ENCODE results near the gene ITFG2. TPM values are rescaled to one million over a fixed set of nuclear protein-coding genes. Genes with fewer than 3 reads are reported as not detected.

ITFG2 gene
- total and polyA plus RNA-seq, 5 donors, result 14.3 to 20.6 (median 17.2) TPM

- H3K4me1 ChIP-seq (ENCODE audit: control insufficient read depth, insufficient read depth, low read length), result no peaks in the 10 kb centered on the region
- peak overlapping the region; percentile 83 for H3K27ac ChIP-seq (ENCODE audit: low read length)
- ATAC-seq (peak; percentile 42 to 52), DNase-seq (peak in 1 of 3 donors; percentile 44)
- intact Hi-C loops (cut with DNase I), result no loop called here
- 16% methylated on average over 10 of the region's 10 CpGs for WGBS
- H3K9me3 ChIP-seq (ENCODE audit: control insufficient read depth, low read length), result no peaks in the 10 kb centered on the region
- no peaks in the 10 kb centered on the region for H3K27me3 ChIP-seq (ENCODE audit: control insufficient read depth, insufficient read depth)
- peak overlapping the region; percentile 58 for H3K4me3 ChIP-seq (ENCODE audit: low read length)
Measured at GRCh38 chr12:2813214-2814185, 1.0 kb downstream of the ITFG2 start.

GRCh38 chr12:2819810-2820209 lies 7.3 kb downstream of the ITFG2 start:
- H3K4me1 ChIP-seq (ENCODE audit: control insufficient read depth, insufficient read depth, low read length), result no peaks in the 10 kb centered on the region
- H3K9me3 ChIP-seq (ENCODE audit: control insufficient read depth, low read length), result no peaks in the 10 kb centered on the region
- no peaks in the 10 kb centered on the region for H3K27me3 ChIP-seq (ENCODE audit: control insufficient read depth, insufficient read depth)
- 93% methylated on average over 15 of the region's 15 CpGs for WGBS
- no peak overlapping the region for H3K4me3 ChIP-seq (ENCODE audit: low read length)
- no peak for ATAC-seq
- intact Hi-C loops (cut with DNase I), result no loop called here
- no peak overlapping the region for H3K27ac ChIP-seq (ENCODE audit: low read length)
- DNase-seq, result no peak

- no peak overlapping the region for H3K4me3 ChIP-seq (ENCODE audit: low read length)
- no peak for ATAC-seq
- 81% methylated on average over 9 of the region's 9 CpGs for WGBS
- no peak overlapping the region for H3K27ac ChIP-seq (ENCODE audit: low read length)
- intact Hi-C loops (cut with DNase I), result no loop called here
- no peaks in the 10 kb centered on the region for H3K9me3 ChIP-seq (ENCODE audit: control insufficient read depth, low read length)
- H3K4me1 ChIP-seq (ENCODE audit: control insufficient read depth, insufficient read depth, low read length), result no peaks in the 10 kb centered on the region
- no peaks in the 10 kb centered on the region for H3K27me3 ChIP-seq (ENCODE audit: control insufficient read depth, insufficient read depth)
- no peak for DNase-seq
Measured at GRCh38 chr12:2820432-2820831, 8.0 kb downstream of the ITFG2 start.

GRCh38 chr12:2823483-2823882 lies 11.0 kb downstream of the ITFG2 start:
- H3K9me3 ChIP-seq (ENCODE audit: control insufficient read depth, low read length), result no peaks in the 10 kb centered on the region
- WGBS, result 69% methylated on average over 7 of the region's 7 CpGs
- no peak overlapping the region for H3K4me3 ChIP-seq (ENCODE audit: low read length)
- H3K27ac ChIP-seq (ENCODE audit: low read length), result no peak overlapping the region
- H3K27me3 ChIP-seq (ENCODE audit: control insufficient read depth, insufficient read depth), result no peaks in the 10 kb centered on the region
- intact Hi-C loops (cut with DNase I), result no loop called here
- no peaks in the 10 kb centered on the region for H3K4me1 ChIP-seq (ENCODE audit: control insufficient read depth, insufficient read depth, low read length)
- ATAC-seq (no peak), DNase-seq (no peak)

GRCh38 chr12:2824541-2824940 lies 12.1 kb downstream of the ITFG2 start:
- H3K27me3 ChIP-seq (ENCODE audit: control insufficient read depth, insufficient read depth), result no peaks in the 10 kb centered on the region
- ATAC-seq, result no peak
- H3K27ac ChIP-seq (ENCODE audit: low read length), result no peak overlapping the region
- no peak overlapping the region for H3K4me3 ChIP-seq (ENCODE audit: low read length)
- H3K9me3 ChIP-seq (ENCODE audit: control insufficient read depth, low read length), result no peaks in the 10 kb centered on the region
- no peak for DNase-seq
- H3K4me1 ChIP-seq (ENCODE audit: control insufficient read depth, insufficient read depth, low read length), result no peaks in the 10 kb centered on the region
- intact Hi-C loops (cut with DNase I), result no loop called here
- WGBS, result 81% methylated on average over 6 of the region's 6 CpGs

GRCh38 chr12:2825132-2825531 lies 12.7 kb downstream of the ITFG2 start:
- DNase-seq (no peak), ATAC-seq (no peak)
- Histone ChIP-seq H3K4me1 (ENCODE audit: control insufficient read depth, insufficient read depth, low read length) (no peaks in the 10 kb centered on the region), H3K4me3 (ENCODE audit: low read length) (no peak overlapping the region), H3K27me3 (ENCODE audit: control insufficient read depth, insufficient read depth) (no peaks in the 10 kb centered on the region), H3K27ac (ENCODE audit: low read length) (no peak overlapping the region), H3K9me3 (ENCODE audit: control insufficient read depth, low read length) (no peaks in the 10 kb centered on the region)
- intact Hi-C loops (cut with DNase I), result no loop called here
- 80% methylated on average over 4 of the region's 4 CpGs for WGBS

- H3K4me3 ChIP-seq (ENCODE audit: low read length), result no peak overlapping the region
- WGBS, result 92% methylated on average over 3 of the region's 3 CpGs
- intact Hi-C loops (cut with DNase I), result no loop called here
Measured at GRCh38 chr12:2826036-2826435, 13.6 kb downstream of the ITFG2 start.

GRCh38 chr12:2826721-2827515 lies 14.4 kb downstream of the ITFG2 start:
- Histone ChIP-seq H3K27ac (ENCODE audit: low read length) (no peak overlapping the region), H3K9me3 (ENCODE audit: control insufficient read depth, low read length) (no peaks in the 10 kb centered on the region), H3K4me3 (ENCODE audit: low read length) (no peak overlapping the region), H3K4me1 (ENCODE audit: control insufficient read depth, insufficient read depth, low read length) (no peaks in the 10 kb centered on the region), H3K27me3 (ENCODE audit: control insufficient read depth, insufficient read depth) (no peaks in the 10 kb centered on the region)
- no peak for ATAC-seq
- 89% methylated on average over 14 of the region's 14 CpGs for WGBS
- intact Hi-C loops (cut with DNase I), result no loop called here
- no peak for DNase-seq

More at GRCh38 chr12:2826036-2826435, 13.6 kb downstream of the ITFG2 start:
- DNase-seq (no peak), ATAC-seq (no peak)
- Histone ChIP-seq H3K27me3 (ENCODE audit: control insufficient read depth, insufficient read depth) (no peaks in the 10 kb centered on the region), H3K9me3 (ENCODE audit: control insufficient read depth, low read length) (no peaks in the 10 kb centered on the region), H3K27ac (ENCODE audit: low read length) (no peak overlapping the region), H3K4me1 (ENCODE audit: control insufficient read depth, insufficient read depth, low read length) (no peaks in the 10 kb centered on the region)

- DNase-seq (no peak), ATAC-seq (no peak)
- Histone ChIP-seq H3K4me3 (ENCODE audit: low read length) (no peak overlapping the region), H3K9me3 (ENCODE audit: control insufficient read depth, low read length) (no peaks in the 10 kb centered on the region), H3K27me3 (ENCODE audit: control insufficient read depth, insufficient read depth) (no peaks in the 10 kb centered on the region), H3K4me1 (ENCODE audit: control insufficient read depth, insufficient read depth, low read length) (peaks cover 2% of the 10 kb centered on the region), H3K27ac (ENCODE audit: low read length) (no peak overlapping the region)
- WGBS, result 93% methylated on average over 6 of the region's 6 CpGs
- intact Hi-C loops (cut with DNase I), result no loop called here
Measured at GRCh38 chr12:2829275-2829674, 16.8 kb downstream of the ITFG2 start.

- no peak overlapping the region for H3K4me3 ChIP-seq (ENCODE audit: low read length)
- intact Hi-C loops (cut with DNase I), result no loop called here
- 72% methylated on average over 6 of the region's 6 CpGs for WGBS
- no peaks in the 10 kb centered on the region for H3K9me3 ChIP-seq (ENCODE audit: control insufficient read depth, low read length)
- ATAC-seq (peak in 1 of 2 donors; percentile 5), DNase-seq (no peak)
- H3K27ac ChIP-seq (ENCODE audit: low read length), result no peak overlapping the region
- H3K4me1 ChIP-seq (ENCODE audit: control insufficient read depth, insufficient read depth, low read length), result peaks cover 6% of the 10 kb centered on the region
- H3K27me3 ChIP-seq (ENCODE audit: control insufficient read depth, insufficient read depth), result no peaks in the 10 kb centered on the region
Measured at GRCh38 chr12:2832550-2833127, 20.2 kb downstream of the ITFG2 start.

GRCh38 chr12:2833327-2833726 lies 20.9 kb downstream of the ITFG2 start:
- no peaks in the 10 kb centered on the region for H3K9me3 ChIP-seq (ENCODE audit: control insufficient read depth, low read length)
- DNase-seq, result no peak
- H3K4me1 ChIP-seq (ENCODE audit: control insufficient read depth, insufficient read depth, low read length), result peaks cover 6% of the 10 kb centered on the region
- no peak overlapping the region for H3K27ac ChIP-seq (ENCODE audit: low read length)
- intact Hi-C loops (cut with DNase I), result no loop called here
- no peak overlapping the region for H3K4me3 ChIP-seq (ENCODE audit: low read length)
- no peaks in the 10 kb centered on the region for H3K27me3 ChIP-seq (ENCODE audit: control insufficient read depth, insufficient read depth)
- ATAC-seq, result no peak
- WGBS, result 56% methylated on average over 5 of the region's 5 CpGs
